HTR-8/SVneo (cell line): ENCODE results near the gene PDIA5.

Source experiments
- DNase-seq: peaks from one replicate; pipeline ENCODE4 v3.0.0; 2011; ENCODE audit warnings: low spot score, mixed read lengths; ENCODE audit not compliant: insufficient read length
- FAIRE-seq: peaks from 2 replicates; lab custom pipeline; 2011; peaks lifted over from hg19 to GRCh38; lab: Jason Lieb, UNC

Gene PDIA5

DNA sequence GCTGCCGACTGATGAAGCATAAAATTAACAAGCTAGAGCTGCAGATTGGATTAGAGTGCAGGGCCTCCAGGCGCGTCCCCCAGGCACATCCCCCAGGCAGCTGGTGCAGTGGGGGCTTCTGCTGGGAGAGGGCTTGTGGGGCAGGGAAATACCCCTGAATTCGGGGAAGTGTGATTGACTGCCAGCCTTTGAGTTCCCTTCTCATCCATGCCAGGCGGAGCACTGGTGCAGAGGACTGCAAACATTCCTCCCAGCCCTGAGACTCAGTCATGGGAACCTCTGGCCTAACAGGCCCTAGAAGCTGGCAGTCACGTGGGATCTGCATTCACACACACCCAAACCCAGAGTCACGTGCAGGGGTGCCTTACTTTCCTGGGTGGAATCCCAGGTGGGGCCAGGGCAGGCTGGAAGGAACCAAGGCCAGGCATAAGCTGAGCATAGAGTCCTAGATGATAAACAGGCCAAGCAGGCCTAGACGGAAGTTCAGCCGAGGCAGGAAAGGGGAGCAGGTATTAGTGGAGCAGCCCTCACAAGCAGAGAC is 88.7 kb downstream of the PDIA5 start:
- no peak for DNase-seq
- no peak for FAIRE-seq

- DNase-seq (no peak), FAIRE-seq (no peak)
Observed at GRCh38 chr3:123156276-123156995, 89.6 kb downstream of the PDIA5 start.

GRCh38 chr3:123157209-123157597 is 90.4 kb downstream of the PDIA5 start:
- DNase-seq (no peak), FAIRE-seq (no peak)

- no peak for DNase-seq
- FAIRE-seq, result no peak
Observed at GRCh38 chr3:123157598-123158287, 90.9 kb downstream of the PDIA5 start.

GRCh38 chr3:123158330-123158729 is 91.5 kb downstream of the PDIA5 start:
- DNase-seq (no peak), FAIRE-seq (no peak)

- FAIRE-seq (no peak), DNase-seq (no peak)
Observed at GRCh38 chr3:123158899-123159390, 92.1 kb downstream of the PDIA5 start.

GRCh38 chr3:123159926-123160635 is 93.3 kb downstream of the PDIA5 start:
- no peak for DNase-seq
- FAIRE-seq, result no peak

GRCh38 chr3:123161167-123161566 is 94.3 kb downstream of the PDIA5 start:
- FAIRE-seq, result no peak
- DNase-seq, result no peak

DNA sequence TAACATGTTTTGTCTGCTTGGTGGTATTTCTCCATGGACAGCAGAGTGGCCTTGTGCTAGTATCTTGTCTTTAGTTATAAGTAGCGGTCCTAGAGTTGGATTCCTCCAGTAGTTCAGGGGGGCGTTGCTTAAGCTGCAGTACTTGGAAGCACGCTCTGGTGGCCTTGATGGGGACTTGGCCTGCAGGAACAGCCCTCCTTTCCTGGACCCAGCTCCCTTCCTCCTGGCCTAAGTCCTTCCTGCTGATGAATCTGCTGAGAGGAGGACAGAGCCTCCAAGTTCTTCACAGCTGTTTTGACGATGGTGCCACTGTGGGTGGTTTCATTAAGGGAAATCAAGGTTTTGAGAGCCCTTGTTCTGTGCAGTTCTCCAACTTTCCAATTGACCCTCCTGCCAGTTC is 96.3 kb downstream of the PDIA5 start:
- FAIRE-seq, result no peak
- no peak for DNase-seq

- FAIRE-seq, result no peak
- no peak for DNase-seq
Observed at GRCh38 chr3:123165163-123165562, 98.3 kb downstream of the PDIA5 start.

DNA sequence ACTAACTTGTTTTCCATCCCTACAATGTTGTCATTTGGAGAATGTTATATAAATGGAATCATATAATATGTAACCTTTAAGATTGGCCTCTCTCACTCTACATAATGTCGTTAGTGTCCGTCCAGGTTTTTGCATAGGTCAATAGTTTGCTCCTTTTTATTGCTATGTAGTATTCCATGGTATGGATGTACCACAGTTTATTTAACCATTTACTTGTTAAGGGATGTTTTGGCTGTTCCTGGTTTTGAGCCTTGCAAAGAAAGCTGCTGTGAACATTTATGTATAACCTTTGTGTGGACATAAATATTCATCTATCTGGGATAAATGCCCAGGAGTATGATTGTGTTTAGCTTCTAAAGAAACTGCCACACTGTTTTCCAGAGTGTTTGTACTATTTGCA is 100.9 kb downstream of the PDIA5 start:
- FAIRE-seq (no peak), DNase-seq (no peak)

GRCh38 chr3:123168122-123168521 is 101.3 kb downstream of the PDIA5 start:
- no peak for FAIRE-seq
- no peak for DNase-seq

DNA sequence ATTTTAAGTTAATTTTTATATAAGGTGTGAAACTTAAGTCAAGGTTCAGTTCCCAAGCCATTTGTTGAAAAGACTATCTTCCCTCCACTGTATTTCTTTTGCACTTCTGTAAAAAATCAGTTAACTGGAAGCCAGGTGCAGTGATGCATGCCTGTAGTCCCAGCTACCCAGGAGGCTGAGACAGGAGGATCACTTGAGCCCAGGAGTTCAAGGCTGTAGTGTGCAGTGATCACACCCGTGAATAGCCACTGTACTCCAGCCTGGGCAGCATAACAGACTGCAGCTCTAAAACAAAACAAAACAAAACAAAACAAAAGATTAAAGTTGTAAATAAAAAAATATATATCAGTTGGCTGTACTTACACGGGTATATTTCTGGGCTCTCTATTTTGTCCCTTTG is 101.8 kb downstream of the PDIA5 start:
- DNase-seq (no peak), FAIRE-seq (no peak)

GRCh38 chr3:123169492-123169929 is 102.7 kb downstream of the PDIA5 start:
- DNase-seq, result no peak
- FAIRE-seq, result no peak

GRCh38 chr3:123169930-123170329 is 103.1 kb downstream of the PDIA5 start:
- FAIRE-seq, result no peak
- no peak for DNase-seq

- no peak for DNase-seq
- FAIRE-seq, result no peak
Observed at GRCh38 chr3:123180791-123181190, 114.0 kb downstream of the PDIA5 start.

DNA sequence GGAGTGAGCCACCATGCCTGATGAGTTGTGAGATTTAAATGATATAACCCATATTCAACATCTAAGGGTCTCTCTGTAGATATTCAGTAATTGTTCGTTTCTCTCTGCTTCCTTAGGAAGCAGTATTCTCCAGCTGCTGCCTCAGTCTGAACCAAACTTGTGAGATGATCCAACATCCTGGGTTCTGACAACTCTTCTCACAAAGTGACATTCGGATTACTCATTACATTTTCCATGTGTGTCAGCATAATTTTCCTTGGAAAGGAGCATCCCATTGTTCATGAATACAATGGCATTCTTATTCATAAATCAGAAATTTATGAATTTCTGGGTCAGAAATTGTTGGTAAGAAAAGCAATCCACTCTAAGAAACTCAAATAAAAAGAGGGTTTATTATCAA is 119.9 kb downstream of the PDIA5 start:
- no peak for DNase-seq
- FAIRE-seq, result no peak

DNA sequence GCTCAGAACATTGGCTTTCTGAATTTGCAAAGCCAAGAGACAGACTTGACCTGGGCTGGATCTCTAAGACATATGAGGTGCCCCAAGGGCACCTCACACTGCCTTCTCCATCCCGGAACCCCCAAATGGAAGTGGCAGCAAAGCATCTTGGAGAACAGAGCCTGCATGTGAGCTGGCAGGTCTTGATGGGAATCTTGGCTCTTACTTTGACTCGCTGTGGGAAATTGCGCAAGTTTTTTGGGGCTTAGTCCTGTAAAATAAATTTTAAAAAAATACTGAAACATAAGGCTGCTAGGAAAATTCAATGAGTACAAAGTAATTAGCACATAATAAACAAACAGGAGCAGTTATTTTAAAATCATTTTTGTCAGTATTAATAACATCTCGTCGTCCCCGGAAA is 121.2 kb downstream of the PDIA5 start:
- FAIRE-seq (no peak), DNase-seq (no peak)

- FAIRE-seq (no peak), DNase-seq (no peak)
Observed at GRCh38 chr3:123193448-123194101, 126.8 kb downstream of the PDIA5 start.

DNA sequence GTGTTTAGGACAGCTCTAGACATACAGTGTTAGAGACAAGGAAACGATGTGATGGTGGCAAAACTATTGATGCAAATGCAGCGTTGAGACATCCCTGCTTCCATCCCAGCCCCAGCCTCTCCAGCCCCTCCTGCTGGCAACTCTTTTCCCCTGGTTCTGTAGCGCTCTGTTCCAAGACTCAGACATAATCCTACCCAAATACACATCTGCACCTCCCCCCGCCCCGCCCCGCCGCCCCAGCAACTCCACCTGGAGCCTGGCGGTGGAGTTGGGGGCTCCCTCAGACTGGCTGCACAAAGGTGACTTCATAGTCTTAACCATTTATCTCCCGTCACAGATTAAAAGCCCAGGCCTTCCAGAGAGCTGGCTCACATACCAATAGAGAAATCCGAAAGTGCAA is 127.7 kb downstream of the PDIA5 start:
- DNase-seq (peak; percentile 15), FAIRE-seq (no peak)
